ENCODE measurements around the gene RPA1.

GRCh38 chr17:1904273-1905182, 74.7 kb downstream of the RPA1 start:
- TF ChIP-seq POLR2AphosphoS5 (IDR thresholded peaks at IDR 0.05; ENCODE audit: low read depth, low read length): no peak
- TF ChIP-seq TAF1 (IDR thresholded peaks at IDR 0.05; ENCODE audit: borderline replicate concordance, low read depth, low read length): no peak
- no peak for TF ChIP-seq POLR2A (IDR thresholded peaks at IDR 0.05; ENCODE audit: low read depth, low read length)
